GM21619 (cell line): ENCODE data around the gene ZFHX2.

Source experiments
- ATAC-seq: cut with Tn5 transposase; IDR thresholded peaks from one replicate; pipeline ENCODE4 v1.9.1; 2021; ENCODE audit not compliant: unreplicated experiment

The ZFHX2 gene

DNA sequence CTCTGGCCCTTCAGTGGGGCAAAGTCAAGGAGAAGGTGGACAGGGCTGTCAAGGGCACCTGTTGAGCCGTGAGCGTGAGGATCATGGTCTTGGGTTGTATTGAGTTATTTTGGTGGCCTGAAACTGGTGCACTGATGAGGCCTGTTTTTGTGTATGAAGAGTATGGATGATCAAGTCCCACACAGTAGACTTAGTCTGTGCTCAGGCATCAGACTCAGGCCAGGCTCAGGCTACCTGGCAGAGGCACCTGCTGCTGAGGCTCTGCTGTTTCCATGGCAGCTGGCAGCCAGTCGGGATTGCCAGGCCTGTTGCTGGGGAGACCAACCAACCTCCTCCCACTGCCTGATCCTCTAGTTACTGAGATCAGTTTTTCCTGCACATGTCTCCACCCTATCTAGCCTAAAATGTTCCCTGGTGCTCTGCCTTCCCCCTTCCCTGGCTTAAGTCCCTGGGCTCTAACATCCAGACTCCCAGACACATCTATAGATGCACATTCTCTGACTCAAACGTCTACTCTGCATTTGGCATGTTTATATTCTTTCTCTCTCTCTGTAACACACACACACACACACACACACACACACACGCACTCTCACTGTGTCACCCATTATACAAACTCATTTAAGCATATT is 21.9 kb upstream of the ZFHX2 start:
- no peak for ATAC-seq

DNA sequence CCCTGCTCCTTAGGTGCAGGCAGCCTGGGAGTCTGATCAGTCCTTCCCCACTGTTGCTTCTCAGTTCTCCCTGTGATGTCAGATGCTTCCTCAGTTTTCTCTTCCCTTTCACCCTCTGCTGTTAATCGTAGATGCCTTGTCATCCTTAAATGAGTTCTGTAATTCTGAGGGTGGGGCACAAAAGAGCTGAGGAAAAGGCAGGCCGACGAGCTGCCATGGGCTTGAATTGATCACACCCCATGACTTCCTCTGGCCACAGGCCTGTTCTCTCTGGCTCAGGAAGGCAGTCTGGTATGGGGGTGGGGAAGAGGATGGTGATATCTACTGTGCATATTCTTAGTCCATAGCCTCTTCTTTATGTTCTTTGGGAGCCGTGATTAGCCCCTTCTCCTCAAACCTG is 21.3 kb upstream of the ZFHX2 start:
- ATAC-seq, result no peak

GRCh38 chr14:23572524-23572828 is 20.9 kb upstream of the ZFHX2 start:
- ATAC-seq, result no peak

- no peak for ATAC-seq
Observed at GRCh38 chr14:23571701-23572523, 20.3 kb upstream of the ZFHX2 start.

GRCh38 chr14:23570806-23571483 is 19.4 kb upstream of the ZFHX2 start:
- no peak for ATAC-seq

DNA sequence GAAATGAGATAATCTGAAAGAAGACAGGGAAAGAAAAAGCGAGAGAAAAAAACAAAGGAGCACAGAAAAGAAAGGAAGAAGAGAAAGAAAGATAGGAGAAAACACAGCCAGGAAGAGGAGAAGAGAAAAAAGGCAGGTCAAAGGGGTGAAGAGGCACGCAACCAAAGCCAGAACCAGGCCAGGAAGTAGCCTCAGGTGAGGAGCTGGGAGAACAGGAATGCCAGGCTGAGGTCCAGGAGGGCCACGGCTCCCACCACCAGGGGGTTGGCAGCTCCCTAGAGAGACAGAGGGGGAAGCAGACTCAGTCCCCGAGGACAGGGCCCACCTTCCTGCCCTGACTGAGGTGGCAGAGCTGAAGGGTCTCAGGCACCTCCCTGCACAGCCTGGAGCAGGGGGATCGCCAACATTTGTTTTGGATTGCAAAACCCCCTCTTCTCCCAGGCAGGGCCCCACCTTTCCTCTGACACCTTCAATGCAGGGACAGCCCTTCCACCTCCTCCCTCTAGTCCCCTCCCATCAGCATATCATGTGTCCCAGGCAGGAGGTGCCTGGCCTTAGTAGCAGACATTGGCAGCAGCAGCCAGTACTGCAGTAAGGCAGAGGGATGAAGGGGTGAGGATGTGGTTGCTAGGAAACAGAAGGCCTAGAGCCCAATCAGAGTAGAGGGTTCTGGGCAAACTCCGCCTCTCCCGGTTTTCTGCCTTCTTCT is 18.0 kb upstream of the ZFHX2 start:
- ATAC-seq, result no peak

GRCh38 chr14:23568600-23569331 is 17.2 kb upstream of the ZFHX2 start:
- no peak for ATAC-seq

DNA sequence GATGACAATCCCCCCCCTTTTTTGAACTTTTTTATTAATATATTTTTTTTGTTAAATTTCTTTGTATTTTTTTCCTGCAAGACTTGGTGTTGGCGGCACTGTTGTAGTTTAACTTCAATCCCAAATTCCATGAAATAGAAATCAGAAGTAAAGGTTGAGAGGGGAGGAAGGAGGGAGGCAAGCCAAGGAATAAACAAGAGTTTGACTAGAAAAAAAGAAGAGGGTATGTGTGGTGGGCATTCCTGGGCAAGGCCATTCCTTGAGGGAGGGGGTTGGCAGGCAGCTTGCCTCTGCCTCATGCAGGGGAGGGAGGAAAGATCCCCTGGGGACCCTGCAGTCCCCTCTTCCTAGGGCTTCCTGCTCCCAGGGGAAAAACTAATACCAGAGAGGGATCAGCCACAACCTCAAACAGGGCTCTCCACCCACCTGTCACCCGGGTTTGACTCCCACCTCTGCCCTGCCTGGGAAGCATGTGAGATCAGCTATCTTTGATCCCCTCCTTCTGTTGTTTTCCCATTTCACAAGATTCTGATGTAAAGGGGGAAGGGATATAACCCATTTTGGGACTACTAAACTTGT is 16.5 kb upstream of the ZFHX2 start:
- ATAC-seq, result no peak

- ATAC-seq, result peak; percentile 92
Observed at GRCh38 chr14:23567186-23568020, 15.8 kb upstream of the ZFHX2 start, which contains the start of gene AP1G2. TSS of gene AP1G2 (minus strand) at chr14:23567791. CDS start at chr14:23567314, 477 bp downstream.

GRCh38 chr14:23566778-23567185 is 15.2 kb upstream of the ZFHX2 start:
- ATAC-seq, result peak; percentile 1

DNA sequence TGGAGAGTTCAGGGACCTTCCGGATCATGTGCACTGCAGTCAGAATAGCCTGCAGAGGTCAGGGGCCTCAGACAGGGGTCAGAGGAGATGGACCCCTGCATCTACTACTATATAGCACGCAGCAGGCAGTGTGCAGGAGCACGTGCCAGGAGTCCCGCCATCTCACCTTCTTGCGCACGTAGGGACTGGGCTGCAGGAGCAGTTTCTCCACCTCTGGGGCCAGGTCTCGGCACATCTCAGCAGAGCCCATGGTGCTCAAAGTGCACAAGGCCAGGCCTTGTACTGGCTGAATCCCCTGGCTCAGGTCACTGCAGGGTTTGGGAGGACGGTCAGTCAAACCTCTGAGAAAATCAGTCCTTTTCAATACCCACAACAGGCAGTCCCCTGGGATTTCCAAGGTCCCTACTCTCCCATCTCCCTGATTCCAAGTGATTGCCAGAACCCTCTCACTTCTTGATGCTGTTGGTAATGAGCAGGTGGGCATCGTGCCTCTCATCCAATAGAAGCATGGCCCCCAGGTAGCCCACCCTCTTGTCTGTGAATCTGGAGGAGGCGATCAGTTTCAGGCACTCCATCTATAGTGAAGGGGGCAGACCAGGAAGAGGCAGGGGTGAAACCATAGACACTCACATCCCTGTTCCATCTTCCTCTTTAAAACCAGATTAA is 14.7 kb upstream of the ZFHX2 start:
- ATAC-seq, result no peak

GRCh38 chr14:23565626-23566025 is 14.1 kb upstream of the ZFHX2 start:
- ATAC-seq, result no peak

DNA sequence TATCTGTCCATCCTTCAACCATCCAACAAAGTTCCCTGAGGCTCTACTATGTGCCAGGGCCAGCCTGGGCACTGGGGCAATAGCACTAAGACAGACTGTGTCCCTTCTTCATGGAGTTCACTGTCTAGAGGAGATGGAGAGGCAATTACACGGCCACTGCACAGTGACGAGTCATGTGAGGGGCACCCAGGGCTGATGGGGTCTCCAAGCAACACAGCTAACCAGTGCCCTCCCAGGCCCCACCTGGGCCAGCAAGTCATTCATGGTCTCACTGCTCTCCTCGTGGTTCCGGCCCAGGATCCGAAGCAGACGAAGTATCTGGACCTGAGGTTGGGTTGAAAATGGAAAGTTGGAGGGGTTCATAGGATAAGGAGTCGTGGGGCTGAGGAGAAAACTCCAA is 13.3 kb upstream of the ZFHX2 start:
- ATAC-seq, result no peak

- no peak for ATAC-seq
Observed at GRCh38 chr14:23564181-23564812, 12.7 kb upstream of the ZFHX2 start.

DNA sequence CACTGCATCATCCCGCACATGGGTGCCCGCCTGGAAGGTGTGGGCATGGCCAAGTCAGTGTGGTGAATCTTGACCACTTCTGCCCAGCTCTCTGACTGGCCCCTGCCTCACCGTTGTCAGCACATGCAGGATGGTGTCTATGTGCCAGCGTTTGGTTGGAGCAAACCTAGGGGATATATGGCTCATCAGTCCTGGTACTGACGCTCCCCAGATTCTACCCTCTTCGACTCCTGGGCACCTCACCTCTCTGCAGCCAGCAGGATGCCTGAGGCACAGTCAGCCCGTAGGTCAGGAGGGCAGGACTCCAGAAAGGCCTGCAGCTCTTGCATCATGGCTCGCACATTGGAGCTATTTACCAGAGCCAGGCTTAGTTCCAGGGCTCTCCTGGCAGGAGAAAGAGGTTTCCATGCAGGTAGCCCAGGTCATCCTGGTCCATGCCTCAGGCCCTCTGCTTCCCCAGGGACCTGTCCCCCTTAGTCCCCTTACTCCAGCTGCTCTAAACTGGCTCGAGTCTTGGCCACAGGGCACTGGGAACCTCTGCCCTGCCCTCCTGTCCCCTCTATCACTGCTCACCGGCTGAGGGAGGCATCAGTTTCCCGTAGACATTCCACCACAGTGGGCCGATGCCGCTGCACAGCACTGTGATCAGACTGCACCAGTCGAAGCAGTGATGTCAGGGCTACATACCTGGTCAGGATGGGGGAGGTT is 12.1 kb upstream of the ZFHX2 start:
- no peak for ATAC-seq

GRCh38 chr14:23562822-23563472 is 11.4 kb upstream of the ZFHX2 start:
- no peak for ATAC-seq
